Fibroblast of upper back skin (primary cell): ENCODE results near the gene MEMO1.
"Not testable (repeated sequence)": the region's sequence is repeated elsewhere in the genome, so short reads cannot be mapped to it uniquely, and the experiment has no call there.

Experiments
- DNase-seq: peaks from one replicate; pipeline ENCODE4 v3.0.0-alpha.2; 2013

The MEMO1 gene

GRCh38 chr2:31997653-31998052 is 13.2 kb downstream of the MEMO1 start:
- DNase-seq, result peak; percentile 68

GRCh38 chr2:31996571-31997150 is 14.1 kb downstream of the MEMO1 start:
- peak; percentile 10 for DNase-seq

GRCh38 chr2:31992934-31993333 is 17.9 kb downstream of the MEMO1 start:
- no peak for DNase-seq

GRCh38 chr2:31992025-31992579 is 18.7 kb downstream of the MEMO1 start:
- no peak for DNase-seq

GRCh38 chr2:31989946-31990345 is 20.9 kb downstream of the MEMO1 start:
- DNase-seq, result no peak

- DNase-seq, result peak; percentile 57
These were observed 23.2 kb downstream of the MEMO1 start for GRCh38 chr2:31987454-31988220.

GRCh38 chr2:31986906-31987305 is 23.9 kb downstream of the MEMO1 start:
- no peak for DNase-seq

- DNase-seq, result peak; percentile 16
These were observed 26.9 kb downstream of the MEMO1 start for GRCh38 chr2:31983762-31984467.

- no peak for DNase-seq
These were observed 30.0 kb downstream of the MEMO1 start for GRCh38 chr2:31980674-31981356.

- no peak for DNase-seq
These were observed 30.9 kb downstream of the MEMO1 start for GRCh38 chr2:31979956-31980355.

- DNase-seq, result no peak
These were observed 31.8 kb downstream of the MEMO1 start for GRCh38 chr2:31979018-31979417.

GRCh38 chr2:31978436-31978835 is 32.4 kb downstream of the MEMO1 start:
- DNase-seq, result no peak

GRCh38 chr2:31973665-31974064 is 37.1 kb downstream of the MEMO1 start:
- no peak for DNase-seq

- no peak for DNase-seq
These were observed 38.7 kb downstream of the MEMO1 start for GRCh38 chr2:31972059-31972458.

GRCh38 chr2:31969178-31969577 is 41.6 kb downstream of the MEMO1 start:
- DNase-seq, result no peak

- DNase-seq, result no peak
These were observed 43.0 kb downstream of the MEMO1 start for GRCh38 chr2:31967790-31968189.

GRCh38 chr2:31966402-31966801 is 44.4 kb downstream of the MEMO1 start:
- DNase-seq, result not testable (repeated sequence)

GRCh38 chr2:31965094-31965493 is 45.7 kb downstream of the MEMO1 start:
- DNase-seq, result no peak

- no peak for DNase-seq
These were observed 47.9 kb downstream of the MEMO1 start for GRCh38 chr2:31962757-31963361.

GRCh38 chr2:31958140-31958717 is 52.6 kb downstream of the MEMO1 start:
- no peak for DNase-seq

GRCh38 chr2:31957354-31958139 is 53.3 kb downstream of the MEMO1 start:
- no peak for DNase-seq
